ENCODE data around the gene SLC17A7.

SLC17A7 gene

DNA sequence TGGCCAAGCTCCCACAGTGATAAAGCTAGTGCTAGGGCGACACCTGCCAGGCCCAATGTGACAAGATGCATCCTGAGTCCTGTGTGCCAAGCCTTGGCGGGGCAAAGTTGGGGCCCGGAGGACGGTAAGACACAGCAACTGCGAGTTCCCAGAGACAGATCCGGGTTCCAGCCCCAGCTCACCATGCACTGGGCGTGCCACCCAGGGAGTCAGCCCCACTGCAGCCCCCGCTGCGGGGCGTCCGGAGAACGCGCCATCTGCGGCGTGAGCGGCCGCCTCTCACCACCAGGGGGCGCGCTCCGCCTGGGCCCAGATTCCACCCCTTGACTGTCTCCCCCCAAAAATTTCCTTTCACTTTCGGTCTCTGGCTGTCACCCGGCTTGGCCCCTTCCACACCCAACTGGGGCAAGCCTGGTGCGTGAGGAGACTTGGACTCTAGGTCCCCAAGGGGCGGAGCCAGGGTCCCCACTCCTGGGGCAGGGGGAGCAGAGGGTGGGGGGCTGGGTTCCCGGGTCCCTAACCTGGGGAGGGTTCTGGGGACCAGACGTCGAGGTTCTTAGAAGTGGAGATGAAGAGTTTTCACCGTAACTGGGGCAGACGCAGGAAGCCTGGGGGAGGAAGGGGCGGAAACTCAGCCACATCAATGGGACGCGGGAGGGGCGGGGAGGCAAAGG, 32.7 kb upstream of the SLC17A7 start, which contains the start of gene FLT3LG (continued):
- TF ChIP-seq PRDM1 (tag by site-specific recombination; IDR thresholded peaks at IDR 0.05) (peak; percentile 77), ZNF514 (tag by site-specific recombination; IDR thresholded peaks at IDR 0.05) (no peak), ZNF157 (tag by site-specific recombination; IDR thresholded peaks at IDR 0.05) (no peak), ZNF558 (tag by site-specific recombination; IDR thresholded peaks at IDR 0.05) (no peak), ZBTB7A (tag by site-specific recombination; IDR thresholded peaks at IDR 0.05; ENCODE audit: low read depth) (0 out of 2 replicates have a peak, but pooled peaks have one; percentile 35), GLIS1 (tag by site-specific recombination; IDR thresholded peaks at IDR 0.05) (peak; percentile 90), ZNF629 (tag by site-specific recombination; IDR thresholded peaks at IDR 0.05) (peak; percentile 58), ZFP41 (tag by site-specific recombination; IDR thresholded peaks at IDR 0.05; ENCODE audit: borderline replicate concordance) (no peak), ZBTB21 (tag by site-specific recombination; IDR thresholded peaks at IDR 0.05) (no peak), MZF1 (tag by site-specific recombination; IDR thresholded peaks at IDR 0.05; ENCODE audit: borderline replicate concordance) (no peak), ZNF561 (tag by site-specific recombination; IDR thresholded peaks at IDR 0.05; ENCODE audit: borderline replicate concordance) (peak; percentile 79; the same call in 1 of the 2 replicates), ZIC2 (tag by site-specific recombination; IDR thresholded peaks at IDR 0.05) (peak; percentile 91), ZNF184 (tag by site-specific recombination; IDR thresholded peaks at IDR 0.05) (no peak), ZNF76 (tag by site-specific recombination; IDR thresholded peaks at IDR 0.05; ENCODE audit: borderline replicate concordance, low read depth) (no peak), SCRT2 (tag by site-specific recombination; IDR thresholded peaks at IDR 0.05) (no peak), ZNF768 (tag by site-specific recombination; IDR thresholded peaks at IDR 0.05) (no peak), MEIS1 (CRISPR knock-in tag; IDR thresholded peaks at IDR 0.05; ENCODE audit: borderline replicate concordance) (no peak), ZNF585B (tag by site-specific recombination; IDR thresholded peaks at IDR 0.05) (no peak), ZFP37 (tag by site-specific recombination; IDR thresholded peaks at IDR 0.05) (peak; percentile 69; the same call in 1 of the 2 replicates), BCL11A (tag by site-specific recombination; IDR thresholded peaks at IDR 0.05; ENCODE audit: low read depth) (0 out of 2 replicates have a peak, but pooled peaks have one; percentile 11), ZBTB48 (tag by site-specific recombination; IDR thresholded peaks at IDR 0.05) (peak; percentile 83), ZNF350 (tag by site-specific recombination; IDR thresholded peaks at IDR 0.05) (no peak)
- TF ChIP-seq, protein P1, sequence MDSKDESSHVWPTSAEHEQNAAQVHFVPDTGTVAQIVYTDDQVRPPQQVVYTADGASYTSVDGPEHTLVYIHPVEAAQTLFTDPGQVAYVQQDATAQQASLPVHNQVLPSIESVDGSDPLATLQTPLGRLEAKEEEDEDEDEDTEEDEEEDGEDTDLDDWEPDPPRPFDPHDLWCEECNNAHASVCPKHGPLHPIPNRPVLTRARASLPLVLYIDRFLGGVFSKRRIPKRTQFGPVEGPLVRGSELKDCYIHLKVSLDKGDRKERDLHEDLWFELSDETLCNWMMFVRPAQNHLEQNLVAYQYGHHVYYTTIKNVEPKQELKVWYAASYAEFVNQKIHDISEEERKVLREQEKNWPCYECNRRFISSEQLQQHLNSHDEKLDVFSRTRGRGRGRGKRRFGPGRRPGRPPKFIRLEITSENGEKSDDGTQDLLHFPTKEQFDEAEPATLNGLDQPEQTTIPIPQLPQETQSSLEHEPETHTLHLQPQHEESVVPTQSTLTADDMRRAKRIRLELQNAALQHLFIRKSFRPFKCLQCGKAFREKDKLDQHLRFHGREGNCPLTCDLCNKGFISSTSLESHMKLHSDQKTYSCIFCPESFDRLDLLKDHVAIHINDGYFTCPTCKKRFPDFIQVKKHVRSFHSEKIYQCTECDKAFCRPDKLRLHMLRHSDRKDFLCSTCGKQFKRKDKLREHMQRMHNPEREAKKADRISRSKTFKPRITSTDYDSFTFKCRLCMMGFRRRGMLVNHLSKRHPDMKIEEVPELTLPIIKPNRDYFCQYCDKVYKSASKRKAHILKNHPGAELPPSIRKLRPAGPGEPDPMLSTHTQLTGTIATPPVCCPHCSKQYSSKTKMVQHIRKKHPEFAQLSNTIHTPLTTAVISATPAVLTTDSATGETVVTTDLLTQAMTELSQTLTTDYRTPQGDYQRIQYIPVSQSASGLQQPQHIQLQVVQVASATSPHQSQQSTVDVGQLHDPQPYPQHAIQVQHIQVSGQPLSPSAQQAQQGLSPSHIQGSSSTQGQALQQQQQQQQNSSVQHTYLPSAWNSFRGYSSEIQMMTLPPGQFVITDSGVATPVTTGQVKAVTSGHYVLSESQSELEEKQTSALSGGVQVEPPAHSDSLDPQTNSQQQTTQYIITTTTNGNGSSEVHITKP (tag by site-specific recombination; IDR thresholded peaks at IDR 0.05): peak; percentile 85
- TF ChIP-seq, protein P2, sequence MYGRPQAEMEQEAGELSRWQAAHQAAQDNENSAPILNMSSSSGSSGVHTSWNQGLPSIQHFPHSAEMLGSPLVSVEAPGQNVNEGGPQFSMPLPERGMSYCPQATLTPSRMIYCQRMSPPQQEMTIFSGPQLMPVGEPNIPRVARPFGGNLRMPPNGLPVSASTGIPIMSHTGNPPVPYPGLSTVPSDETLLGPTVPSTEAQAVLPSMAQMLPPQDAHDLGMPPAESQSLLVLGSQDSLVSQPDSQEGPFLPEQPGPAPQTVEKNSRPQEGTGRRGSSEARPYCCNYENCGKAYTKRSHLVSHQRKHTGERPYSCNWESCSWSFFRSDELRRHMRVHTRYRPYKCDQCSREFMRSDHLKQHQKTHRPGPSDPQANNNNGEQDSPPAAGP (tag by site-specific recombination; IDR thresholded peaks at IDR 0.05): no peak
- TF ChIP-seq, protein P3, sequence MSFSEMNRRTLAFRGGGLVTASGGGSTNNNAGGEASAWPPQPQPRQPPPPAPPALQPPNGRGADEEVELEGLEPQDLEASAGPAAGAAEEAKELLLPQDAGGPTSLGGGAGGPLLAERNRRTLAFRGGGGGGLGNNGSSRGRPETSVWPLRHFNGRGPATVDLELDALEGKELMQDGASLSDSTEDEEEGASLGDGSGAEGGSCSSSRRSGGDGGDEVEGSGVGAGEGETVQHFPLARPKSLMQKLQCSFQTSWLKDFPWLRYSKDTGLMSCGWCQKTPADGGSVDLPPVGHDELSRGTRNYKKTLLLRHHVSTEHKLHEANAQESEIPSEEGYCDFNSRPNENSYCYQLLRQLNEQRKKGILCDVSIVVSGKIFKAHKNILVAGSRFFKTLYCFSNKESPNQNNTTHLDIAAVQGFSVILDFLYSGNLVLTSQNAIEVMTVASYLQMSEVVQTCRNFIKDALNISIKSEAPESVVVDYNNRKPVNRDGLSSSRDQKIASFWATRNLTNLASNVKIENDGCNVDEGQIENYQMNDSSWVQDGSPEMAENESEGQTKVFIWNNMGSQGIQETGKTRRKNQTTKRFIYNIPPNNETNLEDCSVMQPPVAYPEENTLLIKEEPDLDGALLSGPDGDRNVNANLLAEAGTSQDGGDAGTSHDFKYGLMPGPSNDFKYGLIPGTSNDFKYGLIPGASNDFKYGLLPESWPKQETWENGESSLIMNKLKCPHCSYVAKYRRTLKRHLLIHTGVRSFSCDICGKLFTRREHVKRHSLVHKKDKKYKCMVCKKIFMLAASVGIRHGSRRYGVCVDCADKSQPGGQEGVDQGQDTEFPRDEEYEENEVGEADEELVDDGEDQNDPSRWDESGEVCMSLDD (tag by site-specific recombination; IDR thresholded peaks at IDR 0.05): peak; percentile 96
- TF ChIP-seq, protein P4, sequence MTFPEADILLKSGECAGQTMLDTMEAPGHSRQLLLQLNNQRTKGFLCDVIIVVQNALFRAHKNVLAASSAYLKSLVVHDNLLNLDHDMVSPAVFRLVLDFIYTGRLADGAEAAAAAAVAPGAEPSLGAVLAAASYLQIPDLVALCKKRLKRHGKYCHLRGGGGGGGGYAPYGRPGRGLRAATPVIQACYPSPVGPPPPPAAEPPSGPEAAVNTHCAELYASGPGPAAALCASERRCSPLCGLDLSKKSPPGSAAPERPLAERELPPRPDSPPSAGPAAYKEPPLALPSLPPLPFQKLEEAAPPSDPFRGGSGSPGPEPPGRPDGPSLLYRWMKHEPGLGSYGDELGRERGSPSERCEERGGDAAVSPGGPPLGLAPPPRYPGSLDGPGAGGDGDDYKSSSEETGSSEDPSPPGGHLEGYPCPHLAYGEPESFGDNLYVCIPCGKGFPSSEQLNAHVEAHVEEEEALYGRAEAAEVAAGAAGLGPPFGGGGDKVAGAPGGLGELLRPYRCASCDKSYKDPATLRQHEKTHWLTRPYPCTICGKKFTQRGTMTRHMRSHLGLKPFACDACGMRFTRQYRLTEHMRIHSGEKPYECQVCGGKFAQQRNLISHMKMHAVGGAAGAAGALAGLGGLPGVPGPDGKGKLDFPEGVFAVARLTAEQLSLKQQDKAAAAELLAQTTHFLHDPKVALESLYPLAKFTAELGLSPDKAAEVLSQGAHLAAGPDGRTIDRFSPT (tag by site-specific recombination; IDR thresholded peaks at IDR 0.05): peak; percentile 62
- TF ChIP-seq, protein P5, sequence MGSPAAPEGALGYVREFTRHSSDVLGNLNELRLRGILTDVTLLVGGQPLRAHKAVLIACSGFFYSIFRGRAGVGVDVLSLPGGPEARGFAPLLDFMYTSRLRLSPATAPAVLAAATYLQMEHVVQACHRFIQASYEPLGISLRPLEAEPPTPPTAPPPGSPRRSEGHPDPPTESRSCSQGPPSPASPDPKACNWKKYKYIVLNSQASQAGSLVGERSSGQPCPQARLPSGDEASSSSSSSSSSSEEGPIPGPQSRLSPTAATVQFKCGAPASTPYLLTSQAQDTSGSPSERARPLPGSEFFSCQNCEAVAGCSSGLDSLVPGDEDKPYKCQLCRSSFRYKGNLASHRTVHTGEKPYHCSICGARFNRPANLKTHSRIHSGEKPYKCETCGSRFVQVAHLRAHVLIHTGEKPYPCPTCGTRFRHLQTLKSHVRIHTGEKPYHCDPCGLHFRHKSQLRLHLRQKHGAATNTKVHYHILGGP (tag by site-specific recombination; IDR thresholded peaks at IDR 0.05): no peak
- TF ChIP-seq, protein P6, sequence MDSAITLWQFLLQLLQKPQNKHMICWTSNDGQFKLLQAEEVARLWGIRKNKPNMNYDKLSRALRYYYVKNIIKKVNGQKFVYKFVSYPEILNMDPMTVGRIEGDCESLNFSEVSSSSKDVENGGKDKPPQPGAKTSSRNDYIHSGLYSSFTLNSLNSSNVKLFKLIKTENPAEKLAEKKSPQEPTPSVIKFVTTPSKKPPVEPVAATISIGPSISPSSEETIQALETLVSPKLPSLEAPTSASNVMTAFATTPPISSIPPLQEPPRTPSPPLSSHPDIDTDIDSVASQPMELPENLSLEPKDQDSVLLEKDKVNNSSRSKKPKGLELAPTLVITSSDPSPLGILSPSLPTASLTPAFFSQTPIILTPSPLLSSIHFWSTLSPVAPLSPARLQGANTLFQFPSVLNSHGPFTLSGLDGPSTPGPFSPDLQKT (IDR thresholded peaks at IDR 0.05; ENCODE audit: borderline replicate concordance, low read depth, low read length): no peak

All from HEK293 (cell line).